Measurements from ENCODE around the gene FCSK. TPM values are rescaled to one million over a fixed set of nuclear protein-coding genes. Genes with fewer than 3 reads are reported as not detected.
"Not testable (repeated sequence)": the region's sequence is repeated elsewhere in the genome, so short reads cannot be mapped to it uniquely, and the experiment has no call there.

FCSK gene
- total and polyA plus RNA-seq, 2 of the 13 experiments (the other 11 are each of a cell fraction or from before 2014, with no cell fraction given) = 9.1 to 19.2 TPM

DNA sequence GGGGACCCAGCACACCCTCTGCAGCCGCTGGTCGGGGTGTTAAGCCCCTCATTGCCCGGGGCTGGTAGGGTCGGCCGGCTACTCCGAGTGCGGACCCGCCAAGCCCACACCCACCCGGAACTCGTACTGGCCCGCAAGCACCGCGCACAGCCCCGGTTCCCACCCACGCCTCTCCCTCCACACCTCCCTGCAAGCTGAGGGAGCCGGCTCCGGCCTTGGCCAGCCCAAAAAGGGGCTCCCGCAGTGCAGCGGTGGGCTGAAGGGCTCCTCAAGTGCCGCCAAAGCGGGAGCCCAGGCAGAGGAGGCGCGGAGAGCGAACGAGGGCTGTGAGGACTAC is 3.4 kb upstream of the FCSK start:
- H3K27me3 ChIP-seq (ENCODE audit: control insufficient read depth in 1 of 2, insufficient read depth in 2 of 2, low read length in 2 of 2); H3K27ac ChIP-seq (ENCODE audit: extremely low read length, insufficient read depth, low read length); ATAC-seq; in situ Hi-C loops (cut with HindIII; ENCODE audit: extremely low pct_ligation_motif_present, low pct_unique_long_range_greater_than_20kb); FAIRE-seq; BruUV-seq (replicated peaks); H3K9ac ChIP-seq (ENCODE audit: insufficient read depth, low read depth, low read length); H3K9me3 ChIP-seq (ENCODE audit: low read length); H3K4me3 ChIP-seq (replicated peaks in 1 of 3; ENCODE audit: insufficient read depth in 1 of 3, low read depth in 2 of 3, low read length in 3 of 3); H3K79me2 ChIP-seq (ENCODE audit: insufficient read depth, low read length); H4K20me1 ChIP-seq (ENCODE audit: insufficient read depth, low read length); DNase-seq (ENCODE audit: low spot score); H3K4me2 ChIP-seq (ENCODE audit: low read depth, low read length); H3K36me3 ChIP-seq (replicated peaks in 1 of 2; ENCODE audit: control insufficient read depth in 1 of 2, insufficient read depth in 2 of 2, low read length in 2 of 2); H2AFZ ChIP-seq (ENCODE audit: low read length); CTCF ChIA-PET (ENCODE audit: low intra/inter-chr PET ratio, low total read pairs): not testable (repeated sequence)
- POLR2A ChIA-PET = interaction anchor here (1.6 to 3.0 kb wide), 2 partner anchors 11 to 70 kb away, joined by 6 to 14 read pairs; partner anchors contain the start of gene ST3GAL2
- 92% methylated on average over 25 of the region's 25 CpGs for WGBS (ENCODE audit: low lambda C conversion rate)
- intact Hi-C loops (cut with micrococcal nuclease; ENCODE audit: unreplicated experiment) = loop anchor here (5.0 kb wide), 3 partner anchors 34 to 69 kb away; no protein-coding TSS in a partner anchor
- TF ChIP-seq, protein P1, sequence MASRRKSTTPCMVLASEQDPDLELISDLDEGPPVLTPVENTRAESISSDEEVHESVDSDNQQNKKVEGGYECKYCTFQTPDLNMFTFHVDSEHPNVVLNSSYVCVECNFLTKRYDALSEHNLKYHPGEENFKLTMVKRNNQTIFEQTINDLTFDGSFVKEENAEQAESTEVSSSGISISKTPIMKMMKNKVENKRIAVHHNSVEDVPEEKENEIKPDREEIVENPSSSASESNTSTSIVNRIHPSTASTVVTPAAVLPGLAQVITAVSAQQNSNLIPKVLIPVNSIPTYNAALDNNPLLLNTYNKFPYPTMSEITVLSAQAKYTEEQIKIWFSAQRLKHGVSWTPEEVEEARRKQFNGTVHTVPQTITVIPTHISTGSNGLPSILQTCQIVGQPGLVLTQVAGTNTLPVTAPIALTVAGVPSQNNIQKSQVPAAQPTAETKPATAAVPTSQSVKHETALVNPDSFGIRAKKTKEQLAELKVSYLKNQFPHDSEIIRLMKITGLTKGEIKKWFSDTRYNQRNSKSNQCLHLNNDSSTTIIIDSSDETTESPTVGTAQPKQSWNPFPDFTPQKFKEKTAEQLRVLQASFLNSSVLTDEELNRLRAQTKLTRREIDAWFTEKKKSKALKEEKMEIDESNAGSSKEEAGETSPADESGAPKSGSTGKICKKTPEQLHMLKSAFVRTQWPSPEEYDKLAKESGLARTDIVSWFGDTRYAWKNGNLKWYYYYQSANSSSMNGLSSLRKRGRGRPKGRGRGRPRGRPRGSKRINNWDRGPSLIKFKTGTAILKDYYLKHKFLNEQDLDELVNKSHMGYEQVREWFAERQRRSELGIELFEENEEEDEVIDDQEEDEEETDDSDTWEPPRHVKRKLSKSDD (CRISPR knock-in tag; IDR thresholded peaks at IDR 0.05; ENCODE audit: low read depth) = 0 out of 2 replicates have a peak, but pooled peaks have one; percentile 38
- peaks cover 49% of the 10 kb centered on the region for H3K4me1 ChIP-seq (ENCODE audit: insufficient read depth, low read length)

DNA sequence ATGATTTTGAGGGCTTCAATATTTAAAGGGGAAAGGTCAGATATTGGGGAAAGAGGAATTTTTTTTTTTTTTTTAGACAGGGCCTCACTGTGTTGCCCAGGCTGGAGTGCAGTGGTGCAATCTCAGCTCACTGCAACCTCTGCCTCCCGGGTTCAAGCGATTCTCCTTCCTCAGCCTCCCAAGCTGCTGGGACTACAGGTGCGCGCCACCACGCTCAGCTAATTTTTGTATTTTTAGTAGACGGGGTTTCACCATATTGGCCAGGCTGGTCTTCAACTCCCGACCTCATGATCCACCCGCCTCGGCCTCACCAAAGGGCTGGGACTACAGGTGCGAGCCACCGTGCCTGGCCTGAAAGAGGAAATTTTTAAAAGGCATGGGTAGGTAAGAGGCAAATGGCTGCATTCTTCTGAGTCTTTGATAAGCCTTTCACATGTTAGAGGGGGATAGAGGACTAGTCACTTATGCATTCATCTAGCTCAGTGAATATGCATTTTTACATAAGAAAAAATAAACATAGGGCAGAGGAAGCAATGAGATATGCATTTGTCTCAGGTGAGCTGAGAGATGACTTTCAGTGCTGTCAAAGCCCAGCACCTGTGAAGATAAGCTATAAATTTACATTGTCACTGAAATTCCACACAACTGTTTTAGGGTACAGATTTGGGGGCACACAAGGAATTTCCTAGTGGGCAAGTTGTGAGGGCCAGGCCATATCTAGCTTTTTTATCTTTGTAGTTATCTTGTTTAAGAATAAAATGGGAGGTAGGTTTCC is 1.1 kb upstream of the FCSK start:
- Histone ChIP-seq H3K27me3 (ENCODE audit: control insufficient read depth in 1 of 2, insufficient read depth in 2 of 2, low read length in 2 of 2) (no peaks in the 10 kb centered on the region; a peak in 1 of 5 replicates), H2AFZ (ENCODE audit: low read length) (peak overlapping the region; percentile 86), H3K4me1 (ENCODE audit: insufficient read depth, low read length) (peaks cover 47% of the 10 kb centered on the region), H4K20me1 (ENCODE audit: insufficient read depth, low read length) (no peaks in the 10 kb centered on the region), H3K9me3 (ENCODE audit: low read length) (no peaks in the 10 kb centered on the region), H3K9ac (ENCODE audit: insufficient read depth, low read depth, low read length) (peak overlapping the region; percentile 98), H3K4me3 (replicated peaks in 1 of 3; ENCODE audit: insufficient read depth in 1 of 3, low read depth in 2 of 3, low read length in 3 of 3) (peak overlapping the region; percentile 88 to 90 (median 89)), H3K79me2 (ENCODE audit: insufficient read depth, low read length) (no peaks in the 10 kb centered on the region), H3K27ac (ENCODE audit: extremely low read length, insufficient read depth, low read length) (peak overlapping the region; percentile 97), H3K4me2 (ENCODE audit: low read depth, low read length) (peak overlapping the region; percentile 73), H3K36me3 (replicated peaks in 1 of 2; ENCODE audit: control insufficient read depth in 1 of 2, insufficient read depth in 2 of 2, low read length in 2 of 2) (no peaks in the 10 kb centered on the region)
- 87% methylated on average over 11 of the region's 11 CpGs for WGBS (ENCODE audit: low lambda C conversion rate)
- no peak for ATAC-seq
- in situ Hi-C loops (cut with HindIII; ENCODE audit: extremely low pct_ligation_motif_present, low pct_unique_long_range_greater_than_20kb) (no loop called here), intact Hi-C loops (cut with micrococcal nuclease; ENCODE audit: unreplicated experiment) (loop anchor here (5.0 kb wide), 3 partner anchors 36 to 71 kb away; no protein-coding TSS in a partner anchor)
- BruUV-seq (replicated peaks) = TSS peak; percentile 89
- CTCF ChIA-PET (ENCODE audit: low intra/inter-chr PET ratio, low total read pairs) = no interaction called here
- POLR2A ChIA-PET = interaction anchor here (0.7 to 4.9 kb wide), 19 partner anchors 9 to 107 kb away, joined by 3 to 96 read pairs (median 4); partner anchors contain the start of genes DDX19A and ST3GAL2
- DNase-seq (ENCODE audit: low spot score) = no peak
- no peak for FAIRE-seq
- peak; percentile 81; the same call in 1 of the 2 replicates for TF ChIP-seq SNAPC2 (CRISPR knock-in tag; IDR thresholded peaks at IDR 0.05)
- TF ChIP-seq, protein P2, sequence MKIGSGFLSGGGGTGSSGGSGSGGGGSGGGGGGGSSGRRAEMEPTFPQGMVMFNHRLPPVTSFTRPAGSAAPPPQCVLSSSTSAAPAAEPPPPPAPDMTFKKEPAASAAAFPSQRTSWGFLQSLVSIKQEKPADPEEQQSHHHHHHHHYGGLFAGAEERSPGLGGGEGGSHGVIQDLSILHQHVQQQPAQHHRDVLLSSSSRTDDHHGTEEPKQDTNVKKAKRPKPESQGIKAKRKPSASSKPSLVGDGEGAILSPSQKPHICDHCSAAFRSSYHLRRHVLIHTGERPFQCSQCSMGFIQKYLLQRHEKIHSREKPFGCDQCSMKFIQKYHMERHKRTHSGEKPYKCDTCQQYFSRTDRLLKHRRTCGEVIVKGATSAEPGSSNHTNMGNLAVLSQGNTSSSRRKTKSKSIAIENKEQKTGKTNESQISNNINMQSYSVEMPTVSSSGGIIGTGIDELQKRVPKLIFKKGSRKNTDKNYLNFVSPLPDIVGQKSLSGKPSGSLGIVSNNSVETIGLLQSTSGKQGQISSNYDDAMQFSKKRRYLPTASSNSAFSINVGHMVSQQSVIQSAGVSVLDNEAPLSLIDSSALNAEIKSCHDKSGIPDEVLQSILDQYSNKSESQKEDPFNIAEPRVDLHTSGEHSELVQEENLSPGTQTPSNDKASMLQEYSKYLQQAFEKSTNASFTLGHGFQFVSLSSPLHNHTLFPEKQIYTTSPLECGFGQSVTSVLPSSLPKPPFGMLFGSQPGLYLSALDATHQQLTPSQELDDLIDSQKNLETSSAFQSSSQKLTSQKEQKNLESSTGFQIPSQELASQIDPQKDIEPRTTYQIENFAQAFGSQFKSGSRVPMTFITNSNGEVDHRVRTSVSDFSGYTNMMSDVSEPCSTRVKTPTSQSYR (CRISPR knock-in tag; IDR thresholded peaks at IDR 0.05; ENCODE audit: borderline replicate concordance) = no peak
- TF ChIP-seq, protein P3, sequence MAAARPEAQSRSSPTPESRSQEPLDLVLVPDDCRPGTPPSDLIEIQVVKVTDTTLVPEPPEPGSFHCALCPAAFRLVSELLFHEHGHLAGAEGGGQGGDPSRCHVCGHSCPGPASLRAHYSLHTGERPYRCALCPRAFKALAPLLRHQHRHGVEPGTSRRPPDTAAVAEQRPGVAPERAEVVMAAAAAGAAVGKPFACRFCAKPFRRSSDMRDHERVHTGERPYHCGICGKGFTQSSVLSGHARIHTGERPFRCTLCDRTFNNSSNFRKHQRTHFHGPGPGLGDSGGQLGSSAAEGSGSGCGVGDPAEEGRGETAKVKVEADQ (CRISPR knock-in tag; IDR thresholded peaks at IDR 0.05; ENCODE audit: borderline replicate concordance) = peak; percentile 3; the same call in 1 of the 2 replicates
- TF ChIP-seq, protein P4, sequence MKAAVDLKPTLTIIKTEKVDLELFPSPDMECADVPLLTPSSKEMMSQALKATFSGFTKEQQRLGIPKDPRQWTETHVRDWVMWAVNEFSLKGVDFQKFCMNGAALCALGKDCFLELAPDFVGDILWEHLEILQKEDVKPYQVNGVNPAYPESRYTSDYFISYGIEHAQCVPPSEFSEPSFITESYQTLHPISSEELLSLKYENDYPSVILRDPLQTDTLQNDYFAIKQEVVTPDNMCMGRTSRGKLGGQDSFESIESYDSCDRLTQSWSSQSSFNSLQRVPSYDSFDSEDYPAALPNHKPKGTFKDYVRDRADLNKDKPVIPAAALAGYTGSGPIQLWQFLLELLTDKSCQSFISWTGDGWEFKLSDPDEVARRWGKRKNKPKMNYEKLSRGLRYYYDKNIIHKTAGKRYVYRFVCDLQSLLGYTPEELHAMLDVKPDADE (CRISPR knock-in tag; IDR thresholded peaks at IDR 0.05) = 0 out of 2 replicates have a peak, but pooled peaks have one; percentile 0

Data from HepG2 (cell line).